ENCODE measurements around the gene MR1.

MR1 gene

GRCh38 chr1:181083842-181084605 is 50.2 kb downstream of the MR1 start:
- DNase-seq: peak; percentile 70
- H3K9me3 ChIP-seq (ENCODE audit: severe bottlenecking): no peaks in the 10 kb centered on the region
- H3K27me3 ChIP-seq (ENCODE audit: insufficient read depth, low read depth, severe bottlenecking): no peaks in the 10 kb centered on the region
- H3K4me3 ChIP-seq (ENCODE audit: low read depth, low read length): no peak overlapping the region
- TF ChIP-seq CTCF (IDR thresholded peaks at IDR 0.05; ENCODE audit: low read depth, low read length): peak; percentile 62; the same call in 1 of the 2 replicates
- H3K36me3 ChIP-seq: no peaks in the 10 kb centered on the region
- H3K27ac ChIP-seq: no peak overlapping the region

- TF ChIP-seq CTCF (IDR thresholded peaks at IDR 0.05; ENCODE audit: low read depth, low read length): no peak
- Histone ChIP-seq H3K4me3 (ENCODE audit: low read depth, low read length) (no peak overlapping the region), H3K36me3 (peaks cover under 1% of the 10 kb centered on the region; the same call in 1 of the 2 replicates), H3K9me3 (ENCODE audit: severe bottlenecking) (no peaks in the 10 kb centered on the region), H3K27me3 (ENCODE audit: insufficient read depth, low read depth, severe bottlenecking) (no peaks in the 10 kb centered on the region), H3K27ac (no peak overlapping the region)
- no peak for DNase-seq
Observed at GRCh38 chr1:181084606-181084969, 50.8 kb downstream of the MR1 start.

GRCh38 chr1:181086091-181086490 is 52.3 kb downstream of the MR1 start:
- Histone ChIP-seq H3K36me3 (peaks cover 16% of the 10 kb centered on the region), H3K27me3 (ENCODE audit: insufficient read depth, low read depth, severe bottlenecking) (no peaks in the 10 kb centered on the region), H3K9me3 (ENCODE audit: severe bottlenecking) (no peaks in the 10 kb centered on the region), H3K27ac (no peak overlapping the region), H3K4me3 (ENCODE audit: low read depth, low read length) (no peak overlapping the region)
- DNase-seq: no peak
- TF ChIP-seq CTCF (IDR thresholded peaks at IDR 0.05; ENCODE audit: low read depth, low read length): no peak

GRCh38 chr1:181086926-181087325 is 53.1 kb downstream of the MR1 start:
- Histone ChIP-seq H3K27me3 (ENCODE audit: insufficient read depth, low read depth, severe bottlenecking) (no peaks in the 10 kb centered on the region), H3K9me3 (ENCODE audit: severe bottlenecking) (no peaks in the 10 kb centered on the region), H3K4me3 (ENCODE audit: low read depth, low read length) (no peak overlapping the region), H3K36me3 (peaks cover 24% of the 10 kb centered on the region), H3K27ac (no peak overlapping the region)
- no peak for DNase-seq
- no peak for TF ChIP-seq CTCF (IDR thresholded peaks at IDR 0.05; ENCODE audit: low read depth, low read length)

- no peaks in the 10 kb centered on the region for H3K9me3 ChIP-seq (ENCODE audit: severe bottlenecking)
- DNase-seq: no peak
- TF ChIP-seq CTCF (IDR thresholded peaks at IDR 0.05; ENCODE audit: low read depth, low read length): no peak
- H3K4me3 ChIP-seq (ENCODE audit: low read depth, low read length): no peak overlapping the region
- H3K27ac ChIP-seq: no peak overlapping the region
- no peaks in the 10 kb centered on the region for H3K27me3 ChIP-seq (ENCODE audit: insufficient read depth, low read depth, severe bottlenecking)
- peaks cover 26% of the 10 kb centered on the region for H3K36me3 ChIP-seq
Observed at GRCh38 chr1:181087400-181087901, 53.7 kb downstream of the MR1 start.

All from WERI-Rb-1 (cell line).